ENCODE measurements around the gene TMEM132E.

The TMEM132E gene

DNA sequence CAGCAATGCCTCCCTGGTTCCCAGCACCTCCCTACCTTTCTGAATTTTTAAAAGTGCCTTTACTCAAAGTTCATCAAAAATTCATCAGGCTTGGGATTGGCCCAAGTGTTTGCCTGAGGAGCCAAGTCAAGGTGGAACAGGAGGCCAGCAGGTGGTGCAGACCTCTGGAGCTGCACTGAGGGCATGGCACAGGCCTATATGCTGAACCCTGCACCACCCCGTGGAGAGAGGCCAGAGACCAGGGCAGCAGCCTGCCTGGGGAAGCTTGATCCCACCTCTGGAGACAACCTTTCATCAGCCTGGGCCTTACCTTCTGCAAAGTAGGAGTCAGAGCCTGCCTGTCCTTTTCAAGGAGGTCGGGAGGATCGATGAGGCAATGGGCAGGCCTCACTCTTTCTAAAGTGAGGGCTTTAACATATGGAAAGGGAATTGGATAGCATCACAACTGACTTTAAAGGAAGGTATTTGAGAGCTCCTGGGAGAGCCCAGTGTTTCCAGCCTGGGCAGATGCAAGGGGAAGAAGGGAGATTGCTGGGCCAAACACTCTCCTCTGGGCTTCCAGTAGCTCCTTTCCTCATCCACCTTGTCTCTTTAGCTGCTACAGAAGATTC, 31.8 kb upstream of the TMEM132E start:
- Histone ChIP-seq H3K27me3 (replicated peaks; ENCODE audit: control insufficient read depth, insufficient read depth, low read length, poor library complexity, severe bottlenecking) (peaks cover 7% of the 10 kb centered on the region), H3K4me1 (ENCODE audit: control insufficient read depth, insufficient read depth, low read length, poor library complexity, severe bottlenecking) (no peaks in the 10 kb centered on the region), H3K36me3 (ENCODE audit: control insufficient read depth, insufficient read depth, low read length) (no peaks in the 10 kb centered on the region)

DNA sequence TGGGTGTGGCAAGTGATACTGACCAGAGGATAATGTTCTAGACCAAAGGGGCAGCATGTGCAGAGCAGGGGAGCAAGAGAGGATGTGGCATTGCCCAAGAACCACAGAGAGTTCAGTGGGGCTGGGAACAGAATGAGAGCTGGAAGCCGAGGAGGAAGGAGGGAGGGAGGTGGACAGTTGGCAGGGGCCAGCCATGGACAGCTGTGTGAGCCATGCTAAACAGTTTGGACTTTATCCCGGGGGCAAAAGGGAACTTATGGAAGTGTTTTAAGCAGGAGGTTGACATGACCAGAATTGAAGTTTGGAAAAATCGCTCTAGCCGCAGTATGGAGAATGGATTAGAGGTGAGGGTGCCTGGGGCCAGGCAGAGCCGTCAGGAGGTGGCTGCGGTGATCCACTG, 29.4 kb upstream of the TMEM132E start:
- DNase-seq: no peak
- H3K4me3 ChIP-seq (ENCODE audit: insufficient read depth, low read depth, low read length, poor library complexity, severe bottlenecking): no peak overlapping the region

More for the DNA sequence above, 31.8 kb upstream of the TMEM132E start:
- DNase-seq: no peak
- no peak overlapping the region for H3K4me3 ChIP-seq (ENCODE audit: insufficient read depth, low read depth, low read length, poor library complexity, severe bottlenecking)
- H3K27ac ChIP-seq (ENCODE audit: insufficient read depth, low read length, poor library complexity, severe bottlenecking): no peak overlapping the region
- no peaks in the 10 kb centered on the region for H3K9me3 ChIP-seq (ENCODE audit: control insufficient read depth, low read length)

DNA sequence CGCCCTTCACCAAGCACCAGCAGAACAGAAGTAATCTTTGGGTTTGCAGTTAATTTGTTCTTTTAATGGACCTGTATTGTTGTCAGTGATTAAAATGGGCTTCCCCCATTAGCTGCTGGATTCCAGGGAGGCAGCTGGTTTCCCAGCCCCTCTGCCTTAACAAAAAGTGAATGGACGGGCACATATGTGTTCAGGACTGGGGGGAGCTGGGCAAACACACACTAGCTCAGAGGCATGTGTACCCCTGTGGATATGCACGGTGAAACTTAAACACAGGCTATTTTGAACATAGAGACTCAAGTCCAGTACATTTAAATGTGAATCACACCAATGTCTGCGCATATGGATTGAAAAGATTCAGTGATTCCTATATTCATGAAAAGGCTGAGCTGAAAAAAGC, 25.5 kb upstream of the TMEM132E start:
- Histone ChIP-seq H3K9me3 (ENCODE audit: control insufficient read depth, low read length) (no peaks in the 10 kb centered on the region), H3K36me3 (ENCODE audit: control insufficient read depth, insufficient read depth, low read length) (no peaks in the 10 kb centered on the region), H3K27ac (ENCODE audit: insufficient read depth, low read length, poor library complexity, severe bottlenecking) (no peak overlapping the region), H3K4me1 (ENCODE audit: control insufficient read depth, insufficient read depth, low read length, poor library complexity, severe bottlenecking) (no peaks in the 10 kb centered on the region), H3K27me3 (replicated peaks; ENCODE audit: control insufficient read depth, insufficient read depth, low read length, poor library complexity, severe bottlenecking) (peaks cover 10% of the 10 kb centered on the region), H3K4me3 (ENCODE audit: insufficient read depth, low read depth, low read length, poor library complexity, severe bottlenecking) (no peak overlapping the region)
- no peak for DNase-seq

More for the DNA sequence above, 29.4 kb upstream of the TMEM132E start:
- H3K9me3 ChIP-seq (ENCODE audit: control insufficient read depth, low read length): no peaks in the 10 kb centered on the region
- peaks cover 7% of the 10 kb centered on the region for H3K27me3 ChIP-seq (replicated peaks; ENCODE audit: control insufficient read depth, insufficient read depth, low read length, poor library complexity, severe bottlenecking)
- H3K27ac ChIP-seq (ENCODE audit: insufficient read depth, low read length, poor library complexity, severe bottlenecking): no peak overlapping the region
- no peaks in the 10 kb centered on the region for H3K4me1 ChIP-seq (ENCODE audit: control insufficient read depth, insufficient read depth, low read length, poor library complexity, severe bottlenecking)
- no peaks in the 10 kb centered on the region for H3K36me3 ChIP-seq (ENCODE audit: control insufficient read depth, insufficient read depth, low read length)

DNA sequence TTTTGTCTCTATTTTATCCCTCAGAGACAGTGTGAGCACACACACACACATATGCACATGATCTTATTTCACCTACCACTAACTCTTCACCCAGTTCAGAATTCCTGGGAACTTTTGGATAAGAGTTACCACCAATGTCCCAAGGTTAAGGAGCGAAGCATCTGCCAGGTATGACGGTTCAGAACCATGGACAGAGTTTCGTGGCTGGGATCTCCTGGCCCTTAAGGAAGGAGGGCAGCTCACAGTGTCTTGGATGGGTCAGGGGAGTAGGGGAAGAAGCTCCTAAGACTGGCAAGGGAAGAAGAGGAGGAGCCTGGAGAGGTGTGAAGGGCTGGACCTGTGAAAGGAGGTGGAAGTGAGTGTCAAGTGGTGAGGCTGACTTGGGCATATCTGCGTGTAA, 23.0 kb upstream of the TMEM132E start:
- DNase-seq: no peak
- peaks cover 5% of the 10 kb centered on the region for H3K27me3 ChIP-seq (replicated peaks; ENCODE audit: control insufficient read depth, insufficient read depth, low read length, poor library complexity, severe bottlenecking)
- H3K4me3 ChIP-seq (ENCODE audit: insufficient read depth, low read depth, low read length, poor library complexity, severe bottlenecking): no peak overlapping the region
- no peaks in the 10 kb centered on the region for H3K4me1 ChIP-seq (ENCODE audit: control insufficient read depth, insufficient read depth, low read length, poor library complexity, severe bottlenecking)
- no peaks in the 10 kb centered on the region for H3K9me3 ChIP-seq (ENCODE audit: control insufficient read depth, low read length)
- no peak overlapping the region for H3K27ac ChIP-seq (ENCODE audit: insufficient read depth, low read length, poor library complexity, severe bottlenecking)
- no peaks in the 10 kb centered on the region for H3K36me3 ChIP-seq (ENCODE audit: control insufficient read depth, insufficient read depth, low read length)

DNA sequence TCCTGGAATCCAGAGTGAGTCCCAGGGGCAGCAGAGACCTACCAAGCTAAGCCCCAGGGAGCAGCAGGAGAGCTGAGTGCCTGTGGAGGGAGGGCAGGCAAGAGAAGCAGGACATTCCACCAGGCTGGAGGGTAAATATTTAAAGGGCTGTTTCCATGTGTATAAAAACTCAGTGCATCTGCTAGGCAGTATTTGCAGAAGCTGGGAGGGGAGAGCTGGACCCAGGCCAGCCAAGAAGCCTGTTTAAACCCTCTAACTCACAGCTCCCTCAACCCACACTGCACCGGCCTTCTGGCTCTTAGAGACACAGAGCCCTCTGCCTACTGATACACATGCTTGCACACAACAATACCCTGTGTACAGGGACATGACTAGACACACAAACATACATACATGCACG, 22.5 kb upstream of the TMEM132E start:
- no peak for DNase-seq
- Histone ChIP-seq H3K27me3 (replicated peaks; ENCODE audit: control insufficient read depth, insufficient read depth, low read length, poor library complexity, severe bottlenecking) (peaks cover 5% of the 10 kb centered on the region), H3K4me3 (ENCODE audit: insufficient read depth, low read depth, low read length, poor library complexity, severe bottlenecking) (no peak overlapping the region), H3K9me3 (ENCODE audit: control insufficient read depth, low read length) (no peaks in the 10 kb centered on the region), H3K27ac (ENCODE audit: insufficient read depth, low read length, poor library complexity, severe bottlenecking) (no peak overlapping the region), H3K36me3 (ENCODE audit: control insufficient read depth, insufficient read depth, low read length) (no peaks in the 10 kb centered on the region), H3K4me1 (ENCODE audit: control insufficient read depth, insufficient read depth, low read length, poor library complexity, severe bottlenecking) (no peaks in the 10 kb centered on the region)

DNA sequence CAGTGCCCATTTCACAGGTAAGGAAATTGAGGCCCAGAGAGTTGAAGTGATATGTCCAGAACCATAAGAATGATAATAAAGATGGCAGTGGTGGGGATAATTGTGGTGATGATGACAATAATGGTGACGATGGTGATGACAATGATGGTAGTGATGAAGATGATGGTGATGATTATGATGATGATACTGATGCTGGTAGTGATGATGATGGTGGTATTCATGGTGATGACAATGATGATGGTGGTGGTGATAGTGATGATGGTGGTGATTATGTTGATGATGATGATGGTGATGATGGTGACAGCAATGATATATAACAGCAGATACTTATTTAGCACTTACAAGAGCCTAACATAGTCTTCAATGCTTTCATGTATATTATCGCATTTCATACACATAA, 18.1 kb upstream of the TMEM132E start:
- no peaks in the 10 kb centered on the region for H3K9me3 ChIP-seq (ENCODE audit: control insufficient read depth, low read length)
- no peaks in the 10 kb centered on the region for H3K36me3 ChIP-seq (ENCODE audit: control insufficient read depth, insufficient read depth, low read length)
- H3K4me1 ChIP-seq (ENCODE audit: control insufficient read depth, insufficient read depth, low read length, poor library complexity, severe bottlenecking): no peaks in the 10 kb centered on the region
- DNase-seq: no peak
- H3K27me3 ChIP-seq (replicated peaks; ENCODE audit: control insufficient read depth, insufficient read depth, low read length, poor library complexity, severe bottlenecking): peaks cover 2% of the 10 kb centered on the region
- no peak overlapping the region for H3K27ac ChIP-seq (ENCODE audit: insufficient read depth, low read length, poor library complexity, severe bottlenecking)
- no peak overlapping the region for H3K4me3 ChIP-seq (ENCODE audit: insufficient read depth, low read depth, low read length, poor library complexity, severe bottlenecking)

DNA sequence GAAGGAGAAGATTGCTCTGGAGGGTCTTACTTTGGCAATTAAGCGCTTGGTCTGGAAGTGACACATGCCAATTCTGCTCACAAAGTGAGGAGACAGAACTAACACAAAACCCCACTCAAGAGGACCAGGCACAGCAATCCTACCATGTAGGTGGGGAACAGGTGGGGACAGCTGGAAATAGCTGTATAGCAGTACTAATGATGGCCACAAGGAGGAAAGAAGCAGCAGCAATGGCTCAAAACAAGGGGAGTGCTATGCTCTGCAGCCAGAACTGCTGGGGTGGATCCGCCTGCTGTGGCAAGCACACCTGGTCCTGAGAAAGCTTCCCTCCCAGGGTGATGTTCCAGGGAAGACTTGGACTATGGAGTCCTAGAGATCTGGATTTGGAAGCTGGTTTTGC, 17.0 kb upstream of the TMEM132E start:
- no peaks in the 10 kb centered on the region for H3K4me1 ChIP-seq (ENCODE audit: control insufficient read depth, insufficient read depth, low read length, poor library complexity, severe bottlenecking)
- no peaks in the 10 kb centered on the region for H3K27me3 ChIP-seq (replicated peaks; ENCODE audit: control insufficient read depth, insufficient read depth, low read length, poor library complexity, severe bottlenecking)
- no peak overlapping the region for H3K27ac ChIP-seq (ENCODE audit: insufficient read depth, low read length, poor library complexity, severe bottlenecking)
- no peaks in the 10 kb centered on the region for H3K9me3 ChIP-seq (ENCODE audit: control insufficient read depth, low read length)
- no peak for DNase-seq
- no peak overlapping the region for H3K4me3 ChIP-seq (ENCODE audit: insufficient read depth, low read depth, low read length, poor library complexity, severe bottlenecking)
- H3K36me3 ChIP-seq (ENCODE audit: control insufficient read depth, insufficient read depth, low read length): no peaks in the 10 kb centered on the region

DNA sequence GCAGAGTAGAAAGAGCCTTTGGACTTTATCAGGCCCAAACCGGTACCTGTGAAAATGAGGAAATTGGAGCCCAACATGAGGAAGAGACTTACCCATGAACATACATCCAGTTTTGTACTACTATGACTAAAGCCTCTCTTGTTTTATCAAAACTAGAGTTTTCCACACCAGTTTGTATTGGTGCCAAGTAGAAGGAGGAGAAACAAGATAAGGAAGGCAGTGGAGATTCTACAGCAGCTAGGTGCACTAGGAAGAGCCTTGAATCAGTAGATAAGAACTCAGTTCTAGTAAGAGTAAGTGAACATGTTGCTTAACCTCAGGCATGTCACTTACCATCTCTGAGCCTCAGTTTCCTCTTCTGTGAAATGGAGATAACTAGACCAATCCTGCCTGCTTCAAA, 13.7 kb upstream of the TMEM132E start:
- Histone ChIP-seq H3K4me3 (ENCODE audit: insufficient read depth, low read depth, low read length, poor library complexity, severe bottlenecking) (no peak overlapping the region), H3K9me3 (ENCODE audit: control insufficient read depth, low read length) (no peaks in the 10 kb centered on the region), H3K36me3 (ENCODE audit: control insufficient read depth, insufficient read depth, low read length) (no peaks in the 10 kb centered on the region), H3K27ac (ENCODE audit: insufficient read depth, low read length, poor library complexity, severe bottlenecking) (no peak overlapping the region), H3K4me1 (ENCODE audit: control insufficient read depth, insufficient read depth, low read length, poor library complexity, severe bottlenecking) (no peaks in the 10 kb centered on the region), H3K27me3 (replicated peaks; ENCODE audit: control insufficient read depth, insufficient read depth, low read length, poor library complexity, severe bottlenecking) (no peaks in the 10 kb centered on the region)
- DNase-seq: no peak

DNA sequence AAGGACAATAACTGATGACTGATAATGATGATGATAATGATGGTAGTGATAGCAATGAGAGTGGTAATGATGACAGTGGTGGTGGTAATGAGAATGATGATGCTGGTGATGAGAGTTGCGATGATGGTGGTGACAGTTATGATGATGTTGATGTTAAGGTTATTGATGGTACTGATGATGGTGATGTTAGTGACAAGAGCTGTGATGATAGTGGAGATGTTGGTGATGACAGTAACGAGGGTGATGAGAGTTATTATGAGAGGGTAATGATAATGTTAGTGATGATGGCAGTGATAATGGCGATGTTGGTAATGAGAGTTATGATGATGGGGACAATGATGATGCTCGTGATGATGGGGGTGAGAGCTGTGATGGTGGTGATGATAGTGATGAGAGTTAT, 13.2 kb upstream of the TMEM132E start:
- no peak for DNase-seq
- Histone ChIP-seq H3K9me3 (ENCODE audit: control insufficient read depth, low read length) (no peaks in the 10 kb centered on the region), H3K36me3 (ENCODE audit: control insufficient read depth, insufficient read depth, low read length) (no peaks in the 10 kb centered on the region), H3K27ac (ENCODE audit: insufficient read depth, low read length, poor library complexity, severe bottlenecking) (no peak overlapping the region), H3K4me3 (ENCODE audit: insufficient read depth, low read depth, low read length, poor library complexity, severe bottlenecking) (no peak overlapping the region), H3K27me3 (replicated peaks; ENCODE audit: control insufficient read depth, insufficient read depth, low read length, poor library complexity, severe bottlenecking) (no peaks in the 10 kb centered on the region), H3K4me1 (ENCODE audit: control insufficient read depth, insufficient read depth, low read length, poor library complexity, severe bottlenecking) (no peaks in the 10 kb centered on the region)

DNA sequence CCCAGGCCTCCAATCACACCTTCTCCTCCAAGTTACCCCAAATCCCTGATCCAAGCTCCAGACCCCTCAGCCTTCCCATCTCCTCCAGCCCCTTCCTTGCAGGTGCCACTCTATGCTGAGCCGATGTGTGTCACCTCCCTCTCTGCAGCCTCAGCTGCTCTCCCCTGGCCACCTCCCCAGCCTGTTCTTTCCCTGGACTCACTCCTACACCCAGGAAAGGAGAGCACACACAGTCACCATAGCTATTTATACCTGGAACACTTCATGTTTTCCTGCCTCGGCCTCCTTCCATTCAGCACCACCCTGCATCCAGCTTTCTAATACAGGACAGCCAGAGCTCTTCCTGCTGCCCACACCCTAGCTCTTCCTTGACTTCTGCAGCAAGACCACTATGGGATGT, 12.5 kb upstream of the TMEM132E start:
- Histone ChIP-seq H3K27ac (ENCODE audit: insufficient read depth, low read length, poor library complexity, severe bottlenecking) (no peak overlapping the region), H3K27me3 (replicated peaks; ENCODE audit: control insufficient read depth, insufficient read depth, low read length, poor library complexity, severe bottlenecking) (no peaks in the 10 kb centered on the region), H3K4me1 (ENCODE audit: control insufficient read depth, insufficient read depth, low read length, poor library complexity, severe bottlenecking) (no peaks in the 10 kb centered on the region), H3K36me3 (ENCODE audit: control insufficient read depth, insufficient read depth, low read length) (no peaks in the 10 kb centered on the region), H3K4me3 (ENCODE audit: insufficient read depth, low read depth, low read length, poor library complexity, severe bottlenecking) (no peak overlapping the region), H3K9me3 (ENCODE audit: control insufficient read depth, low read length) (no peaks in the 10 kb centered on the region)
- no peak for DNase-seq
